ENCODE measurements around the gene ALDOB. TPM values are rescaled to one million over a fixed set of nuclear protein-coding genes. Genes with fewer than 3 reads are reported as not detected.

Gene ALDOB
- total RNA-seq, 1 experiment from 2014 or later = 0.67 TPM

DNA sequence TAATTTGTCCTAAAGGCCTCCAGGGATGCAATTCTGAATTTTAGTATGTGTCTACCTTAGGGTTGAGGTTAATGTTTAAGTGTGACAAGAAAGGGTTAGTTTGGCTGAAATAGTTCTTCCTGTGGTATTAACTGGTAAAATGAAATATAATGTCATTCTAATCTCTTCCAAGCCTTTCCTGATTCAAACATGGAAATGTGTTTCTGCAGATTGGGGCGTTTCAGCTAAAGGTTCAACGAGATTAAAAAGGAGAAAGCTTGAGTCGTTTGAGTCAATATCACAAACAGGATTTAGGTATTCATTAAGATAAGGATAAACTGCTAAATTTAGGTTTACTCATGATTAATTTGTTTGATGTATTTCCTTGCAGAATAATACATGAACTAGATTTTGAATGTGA lies 34.4 kb upstream of the ALDOB start:
- CTCF ChIA-PET = interaction anchor here (0.7 kb wide), 1 partner anchor 22 kb away, joined by 5 read pairs; no protein-coding TSS in a partner anchor
- H3K4me1 ChIP-seq (ENCODE audit: control insufficient read depth, insufficient read depth, low read length) = no peaks in the 10 kb centered on the region; the same call in 1 of the 2 replicates
- POLR2A ChIA-PET = no interaction called here

DNA sequence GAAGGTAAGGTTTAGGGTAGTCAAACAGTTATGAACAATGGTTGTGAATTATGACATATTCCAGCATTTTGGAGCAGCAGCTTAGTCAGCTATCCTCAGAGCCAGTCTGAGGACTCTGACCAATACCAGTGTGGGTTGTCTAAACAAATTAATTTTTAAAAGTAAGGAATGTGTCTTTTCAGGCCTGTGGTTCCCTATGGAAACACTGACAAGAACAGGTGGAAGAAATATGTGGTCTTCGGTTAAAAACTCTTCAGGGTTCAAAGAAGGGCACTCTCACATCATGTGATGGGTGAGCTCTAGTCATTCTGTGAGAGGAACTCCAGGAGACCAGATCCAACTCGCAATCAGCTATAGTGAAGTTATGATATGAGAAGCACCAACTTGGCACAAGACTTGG lies 33.5 kb upstream of the ALDOB start:
- Histone ChIP-seq H3K4me3 (ENCODE audit: low read depth in 2 of 2, low read length in 2 of 2) (no peak overlapping the region), H3K27ac (ENCODE audit: low read length) (no peak overlapping the region), H3K36me3 (ENCODE audit: control insufficient read depth, insufficient read depth, low read length) (no peaks in the 10 kb centered on the region), H3K9me3 (ENCODE audit: control insufficient read depth, insufficient read depth, low read depth, low read length) (no peaks in the 10 kb centered on the region), H3K4me1 (ENCODE audit: control insufficient read depth, insufficient read depth, low read length) (no peaks in the 10 kb centered on the region; the same call in 1 of the 2 replicates), H3K27me3 (ENCODE audit: control insufficient read depth, insufficient read depth, low read length) (no peaks in the 10 kb centered on the region)
- TF ChIP-seq, protein P1, sequence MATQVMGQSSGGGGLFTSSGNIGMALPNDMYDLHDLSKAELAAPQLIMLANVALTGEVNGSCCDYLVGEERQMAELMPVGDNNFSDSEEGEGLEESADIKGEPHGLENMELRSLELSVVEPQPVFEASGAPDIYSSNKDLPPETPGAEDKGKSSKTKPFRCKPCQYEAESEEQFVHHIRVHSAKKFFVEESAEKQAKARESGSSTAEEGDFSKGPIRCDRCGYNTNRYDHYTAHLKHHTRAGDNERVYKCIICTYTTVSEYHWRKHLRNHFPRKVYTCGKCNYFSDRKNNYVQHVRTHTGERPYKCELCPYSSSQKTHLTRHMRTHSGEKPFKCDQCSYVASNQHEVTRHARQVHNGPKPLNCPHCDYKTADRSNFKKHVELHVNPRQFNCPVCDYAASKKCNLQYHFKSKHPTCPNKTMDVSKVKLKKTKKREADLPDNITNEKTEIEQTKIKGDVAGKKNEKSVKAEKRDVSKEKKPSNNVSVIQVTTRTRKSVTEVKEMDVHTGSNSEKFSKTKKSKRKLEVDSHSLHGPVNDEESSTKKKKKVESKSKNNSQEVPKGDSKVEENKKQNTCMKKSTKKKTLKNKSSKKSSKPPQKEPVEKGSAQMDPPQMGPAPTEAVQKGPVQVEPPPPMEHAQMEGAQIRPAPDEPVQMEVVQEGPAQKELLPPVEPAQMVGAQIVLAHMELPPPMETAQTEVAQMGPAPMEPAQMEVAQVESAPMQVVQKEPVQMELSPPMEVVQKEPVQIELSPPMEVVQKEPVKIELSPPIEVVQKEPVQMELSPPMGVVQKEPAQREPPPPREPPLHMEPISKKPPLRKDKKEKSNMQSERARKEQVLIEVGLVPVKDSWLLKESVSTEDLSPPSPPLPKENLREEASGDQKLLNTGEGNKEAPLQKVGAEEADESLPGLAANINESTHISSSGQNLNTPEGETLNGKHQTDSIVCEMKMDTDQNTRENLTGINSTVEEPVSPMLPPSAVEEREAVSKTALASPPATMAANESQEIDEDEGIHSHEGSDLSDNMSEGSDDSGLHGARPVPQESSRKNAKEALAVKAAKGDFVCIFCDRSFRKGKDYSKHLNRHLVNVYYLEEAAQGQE (IDR thresholded peaks at IDR 0.05; ENCODE audit: insufficient read depth in 1 of 2, low read depth in 2 of 2, low read length in 1 of 2) = no peak
- TF ChIP-seq TCF7L2 (IDR thresholded peaks at IDR 0.05; ENCODE audit: low read depth, low read length) (no peak), POLR2AphosphoS5 (IDR thresholded peaks at IDR 0.05; ENCODE audit: low read depth, low read length) (no peak), SIN3A (IDR thresholded peaks at IDR 0.05; ENCODE audit: borderline replicate concordance, insufficient read depth, low read depth, low read length) (no peak)
- TF ChIP-seq, protein P2, sequence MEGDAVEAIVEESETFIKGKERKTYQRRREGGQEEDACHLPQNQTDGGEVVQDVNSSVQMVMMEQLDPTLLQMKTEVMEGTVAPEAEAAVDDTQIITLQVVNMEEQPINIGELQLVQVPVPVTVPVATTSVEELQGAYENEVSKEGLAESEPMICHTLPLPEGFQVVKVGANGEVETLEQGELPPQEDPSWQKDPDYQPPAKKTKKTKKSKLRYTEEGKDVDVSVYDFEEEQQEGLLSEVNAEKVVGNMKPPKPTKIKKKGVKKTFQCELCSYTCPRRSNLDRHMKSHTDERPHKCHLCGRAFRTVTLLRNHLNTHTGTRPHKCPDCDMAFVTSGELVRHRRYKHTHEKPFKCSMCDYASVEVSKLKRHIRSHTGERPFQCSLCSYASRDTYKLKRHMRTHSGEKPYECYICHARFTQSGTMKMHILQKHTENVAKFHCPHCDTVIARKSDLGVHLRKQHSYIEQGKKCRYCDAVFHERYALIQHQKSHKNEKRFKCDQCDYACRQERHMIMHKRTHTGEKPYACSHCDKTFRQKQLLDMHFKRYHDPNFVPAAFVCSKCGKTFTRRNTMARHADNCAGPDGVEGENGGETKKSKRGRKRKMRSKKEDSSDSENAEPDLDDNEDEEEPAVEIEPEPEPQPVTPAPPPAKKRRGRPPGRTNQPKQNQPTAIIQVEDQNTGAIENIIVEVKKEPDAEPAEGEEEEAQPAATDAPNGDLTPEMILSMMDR (IDR thresholded peaks at IDR 0.05) = no peak
- intact Hi-C loops (cut with micrococcal nuclease; ENCODE audit: unreplicated experiment) (no loop called here), in situ Hi-C loops (cut with HindIII; ENCODE audit: low pct_unique_long_range_greater_than_20kb, low sequenced_read_pairs) (no loop called here)
- POLR2A ChIA-PET = no interaction called here
- ATAC-seq (no peak), DNase-seq (ENCODE audit: low read depth, low spot score) (no peak)
- BruUV-seq (replicated peaks) = no TSS peak
- CTCF ChIA-PET = no interaction called here

More for the DNA sequence above, 34.4 kb upstream of the ALDOB start:
- BruUV-seq (replicated peaks) = no TSS peak
- no peak for DNase-seq (ENCODE audit: low read depth, low spot score)
- no peaks in the 10 kb centered on the region for H3K36me3 ChIP-seq (ENCODE audit: control insufficient read depth, insufficient read depth, low read length)
- no peak overlapping the region for H3K4me3 ChIP-seq (ENCODE audit: low read depth in 2 of 2, low read length in 2 of 2)
- no peaks in the 10 kb centered on the region for H3K9me3 ChIP-seq (ENCODE audit: control insufficient read depth, insufficient read depth, low read depth, low read length)
- H3K27me3 ChIP-seq (ENCODE audit: control insufficient read depth, insufficient read depth, low read length) = no peaks in the 10 kb centered on the region
- H3K27ac ChIP-seq (ENCODE audit: low read length) = no peak overlapping the region
- in situ Hi-C loops (cut with HindIII; ENCODE audit: low pct_unique_long_range_greater_than_20kb, low sequenced_read_pairs) (no loop called here), intact Hi-C loops (cut with micrococcal nuclease; ENCODE audit: unreplicated experiment) (no loop called here)
- TF ChIP-seq, protein P1 (IDR thresholded peaks at IDR 0.05; ENCODE audit: insufficient read depth in 1 of 2, low read depth in 2 of 2, low read length in 1 of 2) = no peak
- TF ChIP-seq SIN3A (IDR thresholded peaks at IDR 0.05; ENCODE audit: borderline replicate concordance, insufficient read depth, low read depth, low read length) = no peak
- TF ChIP-seq, protein P2 (IDR thresholded peaks at IDR 0.05) = no peak
- no peak for TF ChIP-seq TCF7L2 (IDR thresholded peaks at IDR 0.05; ENCODE audit: low read depth, low read length)
- no peak for TF ChIP-seq POLR2AphosphoS5 (IDR thresholded peaks at IDR 0.05; ENCODE audit: low read depth, low read length)
- no peak for ATAC-seq

Data from Panc1 (cell line).